DOHH2 (cell line): ENCODE results near the gene REXO1.
"Not testable (repeated sequence)": the region's sequence is repeated elsewhere in the genome, so short reads cannot be mapped to it uniquely, and the experiment has no call there.

Experiments used
- EZH2phosphoT487 ChIP-seq: fragments of 200-600 bp; sonication (generic); IDR thresholded peaks from 2 replicates; pipeline ENCODE4 v1.6.1; 2017; ENCODE audit warnings: borderline replicate concordance, mild to moderate bottlenecking, antibody characterized with exemption, low read length, moderate library complexity, mixed read lengths
- TF ChIP-seq, protein P1 (sequence below): fragments of 200-600 bp; sonication (generic); IDR thresholded peaks from one replicate; pipeline ENCODE4 v1.5.1; 2014; ENCODE audit warnings: antibody characterized with exemption, mild to moderate bottlenecking, low read depth, low read length; ENCODE audit not compliant: poor library complexity, severe bottlenecking

DNA sequence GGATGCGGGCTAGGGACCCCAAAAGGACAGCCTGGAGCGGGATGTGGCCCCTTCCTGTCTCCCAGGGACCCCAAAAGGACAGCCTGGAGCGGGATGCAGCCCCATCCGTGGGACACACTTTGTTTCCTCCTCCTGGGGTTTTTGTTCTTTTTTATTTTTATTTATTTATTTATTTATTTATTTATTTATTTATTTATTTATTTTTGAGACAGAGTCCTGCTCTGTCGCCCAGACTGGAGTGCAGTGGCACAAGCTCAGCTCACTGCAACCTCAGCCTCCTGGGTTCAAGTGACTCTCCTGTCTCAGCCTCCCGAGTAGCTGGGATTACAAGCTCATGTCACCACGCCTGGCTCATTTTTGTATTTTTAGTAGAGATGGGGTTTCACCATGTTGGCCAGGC, 51.0 kb downstream of the REXO1 start:
- TF ChIP-seq, protein P1, sequence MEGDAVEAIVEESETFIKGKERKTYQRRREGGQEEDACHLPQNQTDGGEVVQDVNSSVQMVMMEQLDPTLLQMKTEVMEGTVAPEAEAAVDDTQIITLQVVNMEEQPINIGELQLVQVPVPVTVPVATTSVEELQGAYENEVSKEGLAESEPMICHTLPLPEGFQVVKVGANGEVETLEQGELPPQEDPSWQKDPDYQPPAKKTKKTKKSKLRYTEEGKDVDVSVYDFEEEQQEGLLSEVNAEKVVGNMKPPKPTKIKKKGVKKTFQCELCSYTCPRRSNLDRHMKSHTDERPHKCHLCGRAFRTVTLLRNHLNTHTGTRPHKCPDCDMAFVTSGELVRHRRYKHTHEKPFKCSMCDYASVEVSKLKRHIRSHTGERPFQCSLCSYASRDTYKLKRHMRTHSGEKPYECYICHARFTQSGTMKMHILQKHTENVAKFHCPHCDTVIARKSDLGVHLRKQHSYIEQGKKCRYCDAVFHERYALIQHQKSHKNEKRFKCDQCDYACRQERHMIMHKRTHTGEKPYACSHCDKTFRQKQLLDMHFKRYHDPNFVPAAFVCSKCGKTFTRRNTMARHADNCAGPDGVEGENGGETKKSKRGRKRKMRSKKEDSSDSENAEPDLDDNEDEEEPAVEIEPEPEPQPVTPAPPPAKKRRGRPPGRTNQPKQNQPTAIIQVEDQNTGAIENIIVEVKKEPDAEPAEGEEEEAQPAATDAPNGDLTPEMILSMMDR: not testable (repeated sequence)
- not testable (repeated sequence) for TF ChIP-seq EZH2phosphoT487
